Measurements from ENCODE around the gene GBP2.

The GBP2 gene

GRCh38 chr1:89167590-89168230 is 41.8 kb upstream of the GBP2 start:
- H3K4me3 ChIP-seq (ENCODE audit: low read depth, low read length) = no peak overlapping the region
- TF ChIP-seq, protein P1, sequence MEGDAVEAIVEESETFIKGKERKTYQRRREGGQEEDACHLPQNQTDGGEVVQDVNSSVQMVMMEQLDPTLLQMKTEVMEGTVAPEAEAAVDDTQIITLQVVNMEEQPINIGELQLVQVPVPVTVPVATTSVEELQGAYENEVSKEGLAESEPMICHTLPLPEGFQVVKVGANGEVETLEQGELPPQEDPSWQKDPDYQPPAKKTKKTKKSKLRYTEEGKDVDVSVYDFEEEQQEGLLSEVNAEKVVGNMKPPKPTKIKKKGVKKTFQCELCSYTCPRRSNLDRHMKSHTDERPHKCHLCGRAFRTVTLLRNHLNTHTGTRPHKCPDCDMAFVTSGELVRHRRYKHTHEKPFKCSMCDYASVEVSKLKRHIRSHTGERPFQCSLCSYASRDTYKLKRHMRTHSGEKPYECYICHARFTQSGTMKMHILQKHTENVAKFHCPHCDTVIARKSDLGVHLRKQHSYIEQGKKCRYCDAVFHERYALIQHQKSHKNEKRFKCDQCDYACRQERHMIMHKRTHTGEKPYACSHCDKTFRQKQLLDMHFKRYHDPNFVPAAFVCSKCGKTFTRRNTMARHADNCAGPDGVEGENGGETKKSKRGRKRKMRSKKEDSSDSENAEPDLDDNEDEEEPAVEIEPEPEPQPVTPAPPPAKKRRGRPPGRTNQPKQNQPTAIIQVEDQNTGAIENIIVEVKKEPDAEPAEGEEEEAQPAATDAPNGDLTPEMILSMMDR (IDR thresholded peaks at IDR 0.05; ENCODE audit: low read depth, low read length) = no peak

GRCh38 chr1:89166705-89167104 is 40.8 kb upstream of the GBP2 start:
- TF ChIP-seq, protein P1 (IDR thresholded peaks at IDR 0.05; ENCODE audit: low read depth, low read length) = no peak
- H3K4me3 ChIP-seq (ENCODE audit: low read depth, low read length) = no peak overlapping the region

- TF ChIP-seq, protein P1 (IDR thresholded peaks at IDR 0.05; ENCODE audit: low read depth, low read length) = no peak
- no peak overlapping the region for H3K4me3 ChIP-seq (ENCODE audit: low read depth, low read length)
Observed at GRCh38 chr1:89165811-89166210, 39.9 kb upstream of the GBP2 start.

DNA sequence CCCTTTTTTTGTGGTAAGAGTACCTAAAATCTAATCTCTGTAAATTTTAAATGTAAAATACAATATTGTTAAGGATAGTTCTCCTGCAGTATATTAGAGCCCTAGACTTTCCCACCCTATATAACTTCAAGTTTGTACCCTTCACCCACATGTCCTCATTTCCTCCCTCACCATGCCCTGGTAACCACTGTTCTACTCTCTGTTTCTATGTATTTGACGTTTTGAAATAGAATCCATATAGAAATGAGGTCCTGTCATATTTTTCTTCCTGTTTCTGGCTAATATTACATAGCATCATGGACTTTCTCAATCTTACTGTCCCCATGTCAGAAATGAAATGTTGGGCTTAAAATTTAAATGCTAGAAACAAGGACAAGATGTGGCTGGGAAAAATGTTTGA is 25.1 kb upstream of the GBP2 start:
- TF ChIP-seq, protein P1 (IDR thresholded peaks at IDR 0.05; ENCODE audit: low read depth, low read length) = no peak
- H3K4me3 ChIP-seq (ENCODE audit: low read depth, low read length) = no peak overlapping the region

- TF ChIP-seq, protein P1 (IDR thresholded peaks at IDR 0.05; ENCODE audit: low read depth, low read length) = no peak
Observed at GRCh38 chr1:89149976-89150375, 24.1 kb upstream of the GBP2 start.

GRCh38 chr1:89149229-89149628 is 23.3 kb upstream of the GBP2 start:
- TF ChIP-seq, protein P1 (IDR thresholded peaks at IDR 0.05; ENCODE audit: low read depth, low read length) = 0 out of 2 replicates have a peak, but pooled peaks have one; percentile 5
- no peak overlapping the region for H3K4me3 ChIP-seq (ENCODE audit: low read depth, low read length)

More at GRCh38 chr1:89149976-89150375, 24.1 kb upstream of the GBP2 start:
- H3K4me3 ChIP-seq (ENCODE audit: low read depth, low read length) = no peak overlapping the region

GRCh38 chr1:89147678-89148658 is 22.1 kb upstream of the GBP2 start:
- TF ChIP-seq, protein P1 (IDR thresholded peaks at IDR 0.05; ENCODE audit: low read depth, low read length) = no peak
- H3K4me3 ChIP-seq (ENCODE audit: low read depth, low read length) = no peak overlapping the region
